ENCODE data around the gene FBXO17.

FBXO17 gene

GRCh38 chr19:38908911-38909310 is 66.6 kb downstream of the FBXO17 start:
- DNase-seq (ENCODE audit: insufficient read length, low spot score) = no peak
- no peak for FAIRE-seq
- TF ChIP-seq POLR2A (IDR thresholded peaks at IDR 0.05; ENCODE audit: low read depth, low read length) = no peak

- DNase-seq (ENCODE audit: insufficient read length, low spot score) (no peak), FAIRE-seq (no peak)
- TF ChIP-seq POLR2A (IDR thresholded peaks at IDR 0.05; ENCODE audit: low read depth, low read length) = no peak
Measured at GRCh38 chr19:38907670-38908069, 67.9 kb downstream of the FBXO17 start.

GRCh38 chr19:38907227-38907626 is 68.3 kb downstream of the FBXO17 start:
- TF ChIP-seq POLR2A (IDR thresholded peaks at IDR 0.05; ENCODE audit: low read depth, low read length) = no peak
- DNase-seq (ENCODE audit: insufficient read length, low spot score) = no peak
- FAIRE-seq = no peak

- FAIRE-seq (no peak), DNase-seq (ENCODE audit: insufficient read length, low spot score) (no peak)
- TF ChIP-seq POLR2A (IDR thresholded peaks at IDR 0.05; ENCODE audit: low read depth, low read length) = no peak
Measured at GRCh38 chr19:38905620-38906019, 69.9 kb downstream of the FBXO17 start.

GRCh38 chr19:38904581-38905539 is 70.7 kb downstream of the FBXO17 start:
- DNase-seq (ENCODE audit: insufficient read length, low spot score) (no peak), FAIRE-seq (no peak)
- TF ChIP-seq POLR2A (IDR thresholded peaks at IDR 0.05; ENCODE audit: low read depth, low read length) = no peak

- no peak for FAIRE-seq
- TF ChIP-seq POLR2A (IDR thresholded peaks at IDR 0.05; ENCODE audit: low read depth, low read length) = no peak
- DNase-seq (ENCODE audit: insufficient read length, low spot score) = no peak
Measured at GRCh38 chr19:38901683-38902082, 73.9 kb downstream of the FBXO17 start.

GRCh38 chr19:38900743-38901190 is 74.8 kb downstream of the FBXO17 start:
- FAIRE-seq (no peak), DNase-seq (ENCODE audit: insufficient read length, low spot score) (no peak)
- no peak for TF ChIP-seq POLR2A (IDR thresholded peaks at IDR 0.05; ENCODE audit: low read depth, low read length)

GRCh38 chr19:38900202-38900629 is 75.3 kb downstream of the FBXO17 start:
- FAIRE-seq (no peak), DNase-seq (ENCODE audit: insufficient read length, low spot score) (no peak)

GRCh38 chr19:38899447-38900201 is 75.9 kb downstream of the FBXO17 start, which contains the start of the genes NFKBIB and SIRT2:
NFKBIB (plus strand) TSS chr19:38899969; CDS start chr19:38900033, 64 bp downstream.
SIRT2 (minus strand) TSS chr19:38899618; CDS start chr19:38899521, 97 bp downstream.
- peak; percentile 91 for FAIRE-seq

More at GRCh38 chr19:38900202-38900629, 75.3 kb downstream of the FBXO17 start:
- no peak for TF ChIP-seq POLR2A (IDR thresholded peaks at IDR 0.05; ENCODE audit: low read depth, low read length)

GRCh38 chr19:38898788-38899446 is 76.6 kb downstream of the FBXO17 start:
- TF ChIP-seq POLR2A (IDR thresholded peaks at IDR 0.05; ENCODE audit: low read depth, low read length) = no peak
- FAIRE-seq = no peak

More at GRCh38 chr19:38899447-38900201, 75.9 kb downstream of the FBXO17 start, which contains the start of the genes NFKBIB and SIRT2:
- TF ChIP-seq POLR2A (IDR thresholded peaks at IDR 0.05; ENCODE audit: low read depth, low read length) = peak; percentile 77
- DNase-seq (ENCODE audit: insufficient read length, low spot score) = peak; percentile 98

GRCh38 chr19:38894968-38895367 is 80.6 kb downstream of the FBXO17 start:
- FAIRE-seq (no peak), DNase-seq (ENCODE audit: insufficient read length, low spot score) (no peak)
- TF ChIP-seq POLR2A (IDR thresholded peaks at IDR 0.05; ENCODE audit: low read depth, low read length) = no peak

More at GRCh38 chr19:38898788-38899446, 76.6 kb downstream of the FBXO17 start:
- no peak for DNase-seq (ENCODE audit: insufficient read length, low spot score)

GRCh38 chr19:38893341-38893771 is 82.2 kb downstream of the FBXO17 start:
- FAIRE-seq = no peak
- TF ChIP-seq POLR2A (IDR thresholded peaks at IDR 0.05; ENCODE audit: low read depth, low read length) = no peak
- no peak for DNase-seq (ENCODE audit: insufficient read length, low spot score)

GRCh38 chr19:38892841-38893240 is 82.7 kb downstream of the FBXO17 start:
- DNase-seq (ENCODE audit: insufficient read length, low spot score) (no peak), FAIRE-seq (no peak)
- TF ChIP-seq POLR2A (IDR thresholded peaks at IDR 0.05; ENCODE audit: low read depth, low read length) = no peak

All from H54 (cell line).